LNCAP (cell line): ENCODE data around the gene SIGMAR1.

ENCODE experiments used
- TF ChIP-seq, protein P1 (sequence below): fragments of 450-650 bp; IDR thresholded peaks from 2 replicates; pipeline ENCODE4 v1.5.1; 2017; ENCODE audit warnings: mild to moderate bottlenecking

Gene SIGMAR1

DNA sequence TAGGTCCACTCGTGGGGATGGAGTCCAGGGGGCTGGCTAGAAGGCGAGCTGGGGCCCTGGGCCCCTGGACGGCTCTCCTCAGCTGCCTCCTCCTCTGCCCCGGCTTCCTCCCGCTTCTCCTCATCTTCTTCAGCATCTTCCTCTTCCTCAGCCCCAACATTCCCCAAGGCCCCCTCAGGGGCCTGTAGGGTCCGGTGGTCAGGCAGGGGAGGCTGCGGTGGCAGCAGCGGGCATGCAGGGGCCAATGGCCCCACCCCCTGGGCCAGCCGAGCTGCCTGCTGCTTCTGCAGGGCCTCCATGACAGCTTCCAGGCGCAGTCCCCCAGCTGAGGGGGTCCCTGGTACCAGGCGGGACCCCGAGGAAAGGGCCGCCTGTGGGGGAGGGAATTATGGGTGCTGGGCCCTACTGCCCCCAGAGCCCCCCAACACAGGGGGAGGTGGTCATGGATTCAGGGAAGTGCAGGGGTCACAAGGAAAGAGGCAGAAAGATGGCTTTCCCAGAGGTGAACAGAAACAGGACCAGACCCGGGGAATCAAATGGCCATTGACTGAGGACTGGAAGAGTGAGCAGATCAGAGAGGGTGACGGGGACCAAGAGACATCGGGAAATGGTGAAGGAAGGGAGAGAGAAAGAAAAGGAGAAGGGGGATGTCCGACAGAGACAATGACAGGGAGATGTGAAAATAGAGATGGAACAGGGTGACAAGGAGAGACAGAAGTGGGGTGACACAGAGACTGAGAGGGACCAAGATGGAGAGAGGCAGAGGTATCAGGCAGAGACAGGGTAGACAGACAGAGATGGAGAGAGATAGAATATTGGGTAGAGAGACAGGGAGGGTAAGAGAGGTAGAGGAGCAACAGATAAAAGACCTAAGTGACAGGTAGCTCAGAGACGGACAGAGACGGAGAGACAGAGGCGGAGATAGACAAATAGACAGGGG lies 9.6 kb downstream of the SIGMAR1 start:
- TF ChIP-seq, protein P1, sequence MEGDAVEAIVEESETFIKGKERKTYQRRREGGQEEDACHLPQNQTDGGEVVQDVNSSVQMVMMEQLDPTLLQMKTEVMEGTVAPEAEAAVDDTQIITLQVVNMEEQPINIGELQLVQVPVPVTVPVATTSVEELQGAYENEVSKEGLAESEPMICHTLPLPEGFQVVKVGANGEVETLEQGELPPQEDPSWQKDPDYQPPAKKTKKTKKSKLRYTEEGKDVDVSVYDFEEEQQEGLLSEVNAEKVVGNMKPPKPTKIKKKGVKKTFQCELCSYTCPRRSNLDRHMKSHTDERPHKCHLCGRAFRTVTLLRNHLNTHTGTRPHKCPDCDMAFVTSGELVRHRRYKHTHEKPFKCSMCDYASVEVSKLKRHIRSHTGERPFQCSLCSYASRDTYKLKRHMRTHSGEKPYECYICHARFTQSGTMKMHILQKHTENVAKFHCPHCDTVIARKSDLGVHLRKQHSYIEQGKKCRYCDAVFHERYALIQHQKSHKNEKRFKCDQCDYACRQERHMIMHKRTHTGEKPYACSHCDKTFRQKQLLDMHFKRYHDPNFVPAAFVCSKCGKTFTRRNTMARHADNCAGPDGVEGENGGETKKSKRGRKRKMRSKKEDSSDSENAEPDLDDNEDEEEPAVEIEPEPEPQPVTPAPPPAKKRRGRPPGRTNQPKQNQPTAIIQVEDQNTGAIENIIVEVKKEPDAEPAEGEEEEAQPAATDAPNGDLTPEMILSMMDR = no peak

DNA sequence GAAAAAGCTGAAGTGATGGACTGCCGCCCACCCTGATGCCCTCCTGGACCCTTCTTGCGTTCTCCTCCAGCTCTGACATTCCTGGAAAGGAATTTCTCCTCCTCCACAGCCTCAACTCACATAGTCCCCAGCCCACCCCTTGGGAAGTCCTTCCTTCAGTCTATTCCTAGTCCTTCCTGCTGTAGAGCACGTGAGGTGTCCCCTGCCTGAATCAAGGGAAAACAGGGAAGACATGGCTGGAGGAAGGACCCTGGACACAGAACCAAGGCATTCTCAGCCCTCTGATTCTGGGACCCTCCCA lies 12.5 kb downstream of the SIGMAR1 start:
- TF ChIP-seq, protein P1 = no peak

DNA sequence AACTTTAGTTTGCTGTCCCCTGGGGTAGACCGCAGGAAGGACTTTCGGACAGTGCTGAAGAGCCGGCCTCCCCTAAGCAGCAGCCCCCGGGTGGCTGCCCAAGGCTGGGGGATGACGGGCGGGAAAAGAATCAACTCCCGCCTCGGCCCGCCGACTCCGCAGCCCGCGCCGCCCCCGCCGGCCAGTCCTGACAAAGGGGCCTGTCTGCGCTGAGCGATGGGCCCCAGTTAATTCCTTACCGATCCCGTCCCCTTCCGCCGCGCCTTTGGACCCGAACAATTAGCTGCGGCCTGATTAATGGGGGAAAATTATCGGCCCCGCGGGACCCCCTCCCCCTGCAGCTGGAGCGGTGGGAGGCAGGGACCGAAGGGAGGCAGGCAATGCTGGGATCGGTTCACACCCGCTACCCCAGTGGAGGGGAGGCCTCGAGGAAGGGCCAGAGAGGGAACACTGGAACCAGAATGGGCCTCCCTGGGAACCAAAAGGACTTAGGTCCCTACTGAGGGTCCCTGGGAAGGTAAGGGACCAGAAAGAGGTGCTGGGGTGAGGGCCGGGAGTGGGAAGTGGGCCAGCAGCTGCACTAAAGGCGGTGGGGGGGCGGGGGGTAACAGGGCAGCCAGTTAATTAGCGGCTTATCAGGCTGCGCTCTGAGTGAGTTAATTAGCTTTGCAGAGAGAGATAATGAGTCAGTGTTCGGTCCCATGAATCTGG lies 13.0 kb downstream of the SIGMAR1 start:
- TF ChIP-seq, protein P1 = no peak

DNA sequence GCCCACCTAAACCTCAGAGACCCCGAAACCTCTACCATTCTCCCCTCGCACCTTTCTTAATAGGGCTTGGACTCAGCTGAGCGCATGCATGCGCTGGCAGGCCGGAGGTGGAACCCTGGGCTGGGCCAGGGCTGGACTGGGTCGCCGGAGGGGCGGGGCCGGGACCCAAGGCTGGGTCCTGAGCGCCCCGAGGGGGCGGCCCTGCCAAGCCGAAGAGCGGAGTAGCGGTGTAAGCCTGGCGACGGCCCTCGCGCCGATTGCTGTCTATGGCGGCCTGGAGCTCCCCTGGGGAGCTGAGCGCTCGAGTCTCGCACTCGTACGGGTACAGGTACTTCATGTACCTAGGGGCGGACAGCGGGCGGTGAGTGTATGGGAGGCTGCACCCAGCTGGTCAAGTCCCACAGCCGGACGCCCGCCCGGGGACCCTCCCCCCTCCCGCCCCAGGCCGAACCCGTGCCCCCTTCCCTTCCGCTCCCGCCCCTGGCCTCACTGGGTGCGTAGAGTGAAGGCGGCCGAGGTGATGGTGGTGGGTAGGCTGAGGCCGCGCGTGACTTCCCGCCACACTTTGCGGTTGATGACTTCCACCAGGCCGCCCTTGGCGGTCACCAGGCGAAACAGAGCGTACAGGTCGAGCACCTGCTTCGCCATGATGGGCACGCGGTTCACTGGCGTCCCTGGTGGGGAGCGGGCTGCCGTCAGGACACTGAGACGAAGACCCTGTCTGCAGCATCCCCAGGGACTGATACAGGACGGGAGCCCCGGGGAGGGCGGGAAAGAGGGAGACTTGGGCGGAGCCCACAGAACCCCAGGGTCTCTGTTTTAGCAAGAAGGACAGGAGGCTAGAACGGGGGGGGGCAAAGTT lies 14.0 kb downstream of the SIGMAR1 start:
- TF ChIP-seq, protein P1 = no peak

DNA sequence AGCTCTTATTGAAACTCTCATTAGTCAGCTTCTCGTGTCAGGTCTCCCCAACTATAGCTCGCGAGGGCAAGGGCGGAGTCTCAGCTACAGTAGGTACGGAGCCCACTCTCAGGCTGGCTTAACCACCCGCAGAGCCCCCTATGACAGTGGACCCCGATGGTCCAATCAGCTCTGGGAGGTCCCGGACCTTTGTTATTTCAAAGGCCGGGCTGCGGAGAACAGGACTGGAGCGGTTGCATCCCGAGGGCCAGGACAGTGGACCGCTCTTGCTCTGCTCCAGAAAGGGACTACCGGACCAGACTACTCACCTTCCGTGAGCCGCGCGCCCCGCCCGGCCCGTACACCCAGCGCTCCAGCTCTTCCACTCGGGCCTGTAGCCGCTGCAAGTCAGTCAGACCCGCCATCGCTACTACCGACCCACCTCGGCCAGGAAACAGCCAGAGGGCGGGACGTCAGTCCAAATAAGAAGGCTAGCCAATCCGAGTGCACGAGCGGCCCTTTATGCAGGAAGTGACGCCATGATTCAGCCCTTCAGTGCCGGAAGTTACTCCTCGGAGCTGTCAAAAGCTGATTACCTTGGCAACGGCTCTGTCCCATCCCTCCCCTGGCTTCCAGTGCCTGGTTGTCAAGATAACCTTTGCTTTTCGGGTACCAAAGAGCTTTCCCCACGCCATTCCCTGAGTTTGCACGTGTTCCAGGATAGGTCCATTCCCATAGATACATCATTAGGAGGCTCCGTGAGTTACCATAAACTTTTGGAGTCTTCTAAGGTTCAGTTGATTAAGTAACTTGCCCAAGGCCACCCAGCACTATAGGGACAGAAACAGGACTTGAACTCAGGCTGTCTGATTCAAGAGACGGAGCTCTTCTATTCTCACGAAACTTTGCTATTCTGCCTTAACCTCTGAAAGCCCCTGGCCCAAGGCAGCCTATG lies 17.3 kb downstream of the SIGMAR1 start, which contains the start of gene DCTN3:
DCTN3 (minus strand) TSS at position 435 of the 934 bp plus-strand sequence; CDS start at position 404, 31 bp downstream.
- TF ChIP-seq, protein P1 = no peak

DNA sequence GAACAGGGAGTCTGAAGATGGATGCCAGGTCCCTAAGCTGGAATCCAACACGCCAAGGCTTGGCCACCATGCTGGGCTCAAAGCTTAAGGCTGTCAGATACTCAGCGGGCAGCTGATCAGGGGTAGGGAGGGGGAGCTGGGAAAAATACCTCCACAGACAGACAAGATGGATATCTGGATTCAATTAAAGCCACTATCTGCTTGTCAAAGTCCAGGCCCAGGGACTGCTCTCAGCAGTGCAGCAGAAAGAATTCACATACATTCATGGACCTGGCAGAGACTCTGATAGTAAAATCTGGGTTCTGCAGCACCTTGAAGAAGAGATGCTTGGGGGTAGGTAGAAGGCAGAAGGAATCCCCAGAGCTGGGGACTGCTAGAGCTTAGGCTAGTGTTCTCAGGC lies 22.5 kb downstream of the SIGMAR1 start:
- TF ChIP-seq, protein P1 = no peak
